Transverse colon (tissue), 3 donors: ENCODE results near the gene SLC50A1.

ENCODE experiments used
- EP300 ChIP-seq: sonication (generic); formaldehyde crosslinking; IDR thresholded peaks from one replicate; pipeline ENCODE4 v1.6.1; 2017; ENCODE audit warnings: antibody characterized with exemption, low read depth
- TF ChIP-seq, protein P1 (sequence below), 5 experiments: fragments of 200-600 bp in 3 of 5; fragments of 450-650 bp in 2 of 5; sonication (generic) in 3 of 5; IDR thresholded peaks; 1 replicate in 2 of 5; 2 replicates in 3 of 5; pipeline ENCODE4 v1.5.1; 2016 to 2017; ENCODE audit warnings: antibody characterized with exemption in 5 of 5, inconsistent platforms in 3 of 5, mild to moderate bottlenecking in 2 of 5, moderate library complexity in 1 of 5

DNA sequence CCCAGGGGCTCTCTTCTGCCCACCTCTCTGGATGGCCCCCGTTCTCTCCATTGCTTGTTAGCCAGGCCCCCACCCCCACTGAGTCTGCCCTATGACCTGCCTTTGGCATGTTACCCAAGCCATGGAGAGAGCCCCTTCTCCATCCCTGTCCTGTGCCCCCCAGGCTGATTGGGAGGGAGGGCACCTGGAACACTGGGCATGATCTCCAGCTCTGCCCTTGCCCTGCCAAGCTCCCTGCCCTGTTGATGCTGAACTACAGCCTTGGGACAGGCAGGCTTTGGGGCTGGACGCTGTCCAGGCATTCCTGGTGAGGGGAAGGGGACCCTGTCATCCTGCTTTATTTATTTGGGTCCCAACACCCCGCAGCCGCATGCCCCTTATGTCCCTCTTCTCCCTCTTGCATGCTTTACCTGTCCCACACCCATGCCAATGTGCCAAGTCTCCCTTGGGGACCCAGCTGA is 48.7 kb downstream of the SLC50A1 start:
- TF ChIP-seq EP300: no peak
- TF ChIP-seq, protein P1, sequence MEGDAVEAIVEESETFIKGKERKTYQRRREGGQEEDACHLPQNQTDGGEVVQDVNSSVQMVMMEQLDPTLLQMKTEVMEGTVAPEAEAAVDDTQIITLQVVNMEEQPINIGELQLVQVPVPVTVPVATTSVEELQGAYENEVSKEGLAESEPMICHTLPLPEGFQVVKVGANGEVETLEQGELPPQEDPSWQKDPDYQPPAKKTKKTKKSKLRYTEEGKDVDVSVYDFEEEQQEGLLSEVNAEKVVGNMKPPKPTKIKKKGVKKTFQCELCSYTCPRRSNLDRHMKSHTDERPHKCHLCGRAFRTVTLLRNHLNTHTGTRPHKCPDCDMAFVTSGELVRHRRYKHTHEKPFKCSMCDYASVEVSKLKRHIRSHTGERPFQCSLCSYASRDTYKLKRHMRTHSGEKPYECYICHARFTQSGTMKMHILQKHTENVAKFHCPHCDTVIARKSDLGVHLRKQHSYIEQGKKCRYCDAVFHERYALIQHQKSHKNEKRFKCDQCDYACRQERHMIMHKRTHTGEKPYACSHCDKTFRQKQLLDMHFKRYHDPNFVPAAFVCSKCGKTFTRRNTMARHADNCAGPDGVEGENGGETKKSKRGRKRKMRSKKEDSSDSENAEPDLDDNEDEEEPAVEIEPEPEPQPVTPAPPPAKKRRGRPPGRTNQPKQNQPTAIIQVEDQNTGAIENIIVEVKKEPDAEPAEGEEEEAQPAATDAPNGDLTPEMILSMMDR (IDR thresholded peaks at IDR 0.05): no peak
